Occipital lobe (tissue), 2 donors: ENCODE data around the gene PLCL2. TPM values are rescaled to one million over a fixed set of nuclear protein-coding genes. Genes with fewer than 3 reads are reported as not detected.
"Not testable (repeated sequence)": the region's sequence is repeated elsewhere in the genome, so short reads cannot be mapped to it uniquely, and the experiment has no call there.

Experiments
- DNase-seq: peaks from one replicate; lab custom pipeline; 2025; lab: John Stamatoyannopoulos, UW
- total RNA-seq: library from RNA; depleted of rRNA; stranded (reverse); fragments of >200 nt; gene quantifications from one replicate; pipeline ENCODE4 v1.2.3, GENCODE V29; 2014

PLCL2 gene
- total RNA-seq, 1 donor from 2014 or later, result 128 TPM

GRCh38 chr3:16957852-16958251 lies 73.1 kb downstream of the PLCL2 start:
- not testable (repeated sequence) for DNase-seq

GRCh38 chr3:16960125-16960524 lies 75.4 kb downstream of the PLCL2 start:
- no peak for DNase-seq

GRCh38 chr3:16961621-16962205 lies 77.0 kb downstream of the PLCL2 start:
- DNase-seq, result no peak

GRCh38 chr3:16975083-16975482 lies 90.3 kb downstream of the PLCL2 start:
- DNase-seq, result no peak

GRCh38 chr3:16978234-16978920 lies 93.6 kb downstream of the PLCL2 start:
- no peak for DNase-seq

- no peak for DNase-seq
These were observed 94.1 kb downstream of the PLCL2 start for GRCh38 chr3:16978921-16979271.

GRCh38 chr3:16979769-16980515 lies 95.2 kb downstream of the PLCL2 start:
- not testable (repeated sequence) for DNase-seq

GRCh38 chr3:16980526-16980925 lies 95.8 kb downstream of the PLCL2 start:
- DNase-seq, result not testable (repeated sequence)

- no peak for DNase-seq
These were observed 97.7 kb downstream of the PLCL2 start for GRCh38 chr3:16982460-16982859.

GRCh38 chr3:16985608-16986007 lies 100.9 kb downstream of the PLCL2 start:
- no peak for DNase-seq

GRCh38 chr3:16987141-16987540 lies 102.4 kb downstream of the PLCL2 start:
- DNase-seq, result no peak

GRCh38 chr3:16990163-16990562 lies 105.4 kb downstream of the PLCL2 start:
- DNase-seq, result no peak

- no peak for DNase-seq
These were observed 107.4 kb downstream of the PLCL2 start for GRCh38 chr3:16992198-16992597.

GRCh38 chr3:16993227-16993626 lies 108.5 kb downstream of the PLCL2 start:
- no peak for DNase-seq

- DNase-seq, result no peak
These were observed 110.2 kb downstream of the PLCL2 start for GRCh38 chr3:16994854-16995525.

GRCh38 chr3:16995601-16996000 lies 110.8 kb downstream of the PLCL2 start:
- DNase-seq, result no peak

GRCh38 chr3:16998236-16998923 lies 113.6 kb downstream of the PLCL2 start:
- no peak for DNase-seq

GRCh38 chr3:16999161-16999560 lies 114.4 kb downstream of the PLCL2 start:
- DNase-seq, result no peak

GRCh38 chr3:16999871-17000270 lies 115.1 kb downstream of the PLCL2 start:
- no peak for DNase-seq

- DNase-seq, result no peak
These were observed 118.7 kb downstream of the PLCL2 start for GRCh38 chr3:17003457-17003856.

- DNase-seq, result no peak
These were observed 121.5 kb downstream of the PLCL2 start for GRCh38 chr3:17006132-17006852.
